Stimulated activated naive CD8-positive, alpha-beta T cell treated with anti-CD3 and anti-CD28 coated beads, Interleukin-15, Interleukin-2, amounts not matched to agents 100 ng/mL and 50 ng/mL, for 24 hours (primary cell): ENCODE data around the gene LAMA2.

Source experiments
- H3K27ac Mint-ChIP-seq: one replicate; pipeline ENCODE4 v1.8.0; 2021; ENCODE audit warnings: mild to moderate bottlenecking, mixed read lengths
- H3K27me3 Mint-ChIP-seq: one replicate; pipeline ENCODE4 v1.8.0; 2021; ENCODE audit warnings: mixed read lengths
- H3K36me3 Mint-ChIP-seq: one replicate; pipeline ENCODE4 v1.8.0; 2021; ENCODE audit warnings: low read depth, mixed read lengths
- H3K4me1 Mint-ChIP-seq: one replicate; pipeline ENCODE4 v1.8.0; 2021; ENCODE audit warnings: low read depth, mixed read lengths
- H3K4me3 Mint-ChIP-seq: one replicate; pipeline ENCODE4 v1.8.0; 2021; ENCODE audit warnings: mild to moderate bottlenecking, mixed read lengths
- H3K9me3 Mint-ChIP-seq: one replicate; pipeline ENCODE4 v1.8.0; 2021; ENCODE audit warnings: mixed read lengths

LAMA2 gene

GRCh38 chr6:128950864-128951263 lies 67.9 kb downstream of the LAMA2 start:
- no peak overlapping the region for H3K27ac Mint-ChIP-seq

GRCh38 chr6:128952902-128953301 lies 70.0 kb downstream of the LAMA2 start:
- no peaks in the 10 kb centered on the region for H3K36me3 Mint-ChIP-seq
- H3K9me3 Mint-ChIP-seq: no peaks in the 10 kb centered on the region
- no peak overlapping the region for H3K27ac Mint-ChIP-seq
- no peak overlapping the region for H3K4me3 Mint-ChIP-seq
- H3K27me3 Mint-ChIP-seq: peaks cover 3% of the 10 kb centered on the region
- no peaks in the 10 kb centered on the region for H3K4me1 Mint-ChIP-seq

More at GRCh38 chr6:128950864-128951263, 67.9 kb downstream of the LAMA2 start:
- Mint-ChIP-seq H3K4me1 (no peaks in the 10 kb centered on the region), H3K9me3 (no peaks in the 10 kb centered on the region), H3K27me3 (peaks cover 3% of the 10 kb centered on the region), H3K36me3 (no peaks in the 10 kb centered on the region), H3K4me3 (no peak overlapping the region)

- no peaks in the 10 kb centered on the region for H3K9me3 Mint-ChIP-seq
- H3K4me1 Mint-ChIP-seq: no peaks in the 10 kb centered on the region
- peaks cover 3% of the 10 kb centered on the region for H3K27me3 Mint-ChIP-seq
- H3K36me3 Mint-ChIP-seq: no peaks in the 10 kb centered on the region
- H3K4me3 Mint-ChIP-seq: no peak overlapping the region
- no peak overlapping the region for H3K27ac Mint-ChIP-seq
Observed at GRCh38 chr6:128954308-128955043, 71.5 kb downstream of the LAMA2 start.

GRCh38 chr6:128963561-128963960 lies 80.6 kb downstream of the LAMA2 start:
- no peak overlapping the region for H3K27ac Mint-ChIP-seq
- H3K4me1 Mint-ChIP-seq: no peaks in the 10 kb centered on the region
- H3K4me3 Mint-ChIP-seq: no peak overlapping the region
- H3K27me3 Mint-ChIP-seq: no peaks in the 10 kb centered on the region
- H3K9me3 Mint-ChIP-seq: no peaks in the 10 kb centered on the region
- no peaks in the 10 kb centered on the region for H3K36me3 Mint-ChIP-seq

DNA sequence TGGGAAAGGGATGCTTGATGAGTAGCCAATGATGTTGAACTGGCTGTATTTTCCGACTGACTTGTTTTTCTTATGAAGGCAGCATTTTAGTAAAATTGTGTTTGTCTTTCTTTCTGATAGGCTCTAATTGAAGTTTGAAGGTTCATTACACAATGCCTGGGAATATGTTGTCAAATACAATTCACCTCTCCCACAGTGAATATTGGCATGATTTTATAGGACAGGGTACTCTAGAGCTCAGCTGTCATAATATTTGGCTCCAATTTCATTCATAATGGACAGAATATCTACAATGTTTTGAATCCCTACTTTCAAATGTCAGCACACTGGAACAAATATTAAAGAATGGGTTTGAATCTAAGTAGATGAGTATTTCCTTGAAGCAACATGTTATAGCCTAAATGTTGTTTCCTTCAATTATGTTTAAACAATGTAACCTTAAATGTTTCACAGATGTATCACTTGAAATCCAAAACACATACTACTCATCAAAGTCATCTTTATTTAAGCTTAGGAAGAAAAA lies 81.4 kb downstream of the LAMA2 start:
- no peaks in the 10 kb centered on the region for H3K27me3 Mint-ChIP-seq
- H3K27ac Mint-ChIP-seq: no peak overlapping the region
- H3K36me3 Mint-ChIP-seq: no peaks in the 10 kb centered on the region
- H3K4me1 Mint-ChIP-seq: no peaks in the 10 kb centered on the region
- no peaks in the 10 kb centered on the region for H3K9me3 Mint-ChIP-seq
- H3K4me3 Mint-ChIP-seq: no peak overlapping the region

- no peaks in the 10 kb centered on the region for H3K9me3 Mint-ChIP-seq
- no peak overlapping the region for H3K27ac Mint-ChIP-seq
- no peaks in the 10 kb centered on the region for H3K4me1 Mint-ChIP-seq
- H3K27me3 Mint-ChIP-seq: no peaks in the 10 kb centered on the region
- H3K36me3 Mint-ChIP-seq: no peaks in the 10 kb centered on the region
- H3K4me3 Mint-ChIP-seq: no peak overlapping the region
Observed at GRCh38 chr6:128964771-128965170, 81.8 kb downstream of the LAMA2 start.

- no peak overlapping the region for H3K27ac Mint-ChIP-seq
- H3K4me1 Mint-ChIP-seq: no peaks in the 10 kb centered on the region
- H3K36me3 Mint-ChIP-seq: no peaks in the 10 kb centered on the region
- no peaks in the 10 kb centered on the region for H3K9me3 Mint-ChIP-seq
- H3K4me3 Mint-ChIP-seq: no peak overlapping the region
- no peaks in the 10 kb centered on the region for H3K27me3 Mint-ChIP-seq
Observed at GRCh38 chr6:128966934-128967333, 84.0 kb downstream of the LAMA2 start.

GRCh38 chr6:128979071-128979470 lies 96.1 kb downstream of the LAMA2 start:
- Mint-ChIP-seq H3K4me3 (no peak overlapping the region), H3K36me3 (no peaks in the 10 kb centered on the region), H3K27ac (no peak overlapping the region), H3K27me3 (peaks cover 10% of the 10 kb centered on the region), H3K4me1 (no peaks in the 10 kb centered on the region), H3K9me3 (peaks cover 4% of the 10 kb centered on the region)

DNA sequence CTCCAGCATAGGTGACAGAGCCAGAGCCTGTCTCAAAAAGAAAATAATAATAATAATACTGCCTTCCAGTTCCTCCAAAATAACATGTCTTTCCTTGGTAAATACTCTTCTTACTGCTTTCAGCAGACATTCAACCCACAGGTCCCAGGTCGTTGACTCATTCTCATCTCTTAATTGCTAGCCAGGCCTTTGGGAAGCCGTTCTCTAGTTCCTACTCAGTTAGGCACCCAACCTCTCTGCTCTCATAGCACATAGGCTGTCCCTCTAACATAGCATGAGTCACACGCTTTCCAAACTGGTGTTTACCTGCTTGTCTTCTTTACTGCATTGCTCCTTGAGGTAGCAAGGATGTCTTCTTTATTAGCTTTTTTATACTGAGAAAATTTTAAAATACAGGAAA lies 98.8 kb downstream of the LAMA2 start:
- H3K4me3 Mint-ChIP-seq: no peak overlapping the region
- peaks cover 6% of the 10 kb centered on the region for H3K27me3 Mint-ChIP-seq
- no peaks in the 10 kb centered on the region for H3K36me3 Mint-ChIP-seq
- H3K4me1 Mint-ChIP-seq: no peaks in the 10 kb centered on the region
- peaks cover 4% of the 10 kb centered on the region for H3K9me3 Mint-ChIP-seq
- no peak overlapping the region for H3K27ac Mint-ChIP-seq

DNA sequence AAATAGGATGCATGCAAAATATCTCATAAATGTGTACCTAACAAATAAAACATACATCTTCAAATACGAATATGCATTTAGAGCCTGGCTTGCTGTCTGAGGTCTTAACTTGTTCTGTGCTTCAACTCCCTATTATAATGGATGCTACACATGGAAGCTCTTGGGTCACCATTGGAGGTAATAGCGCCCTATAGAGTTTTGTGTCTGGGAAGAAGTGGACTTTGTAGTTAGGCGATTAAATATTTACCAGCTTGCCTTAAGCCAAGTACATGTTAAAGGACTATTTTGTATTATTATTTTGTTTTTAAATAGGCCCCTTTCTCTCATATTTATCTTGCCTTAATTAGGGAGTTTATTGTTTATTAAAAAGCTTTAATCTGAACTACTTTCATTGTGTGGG lies 107.4 kb downstream of the LAMA2 start:
- Mint-ChIP-seq H3K27me3 (no peaks in the 10 kb centered on the region), H3K4me1 (no peaks in the 10 kb centered on the region), H3K27ac (no peak overlapping the region), H3K4me3 (no peak overlapping the region), H3K9me3 (no peaks in the 10 kb centered on the region), H3K36me3 (no peaks in the 10 kb centered on the region)

DNA sequence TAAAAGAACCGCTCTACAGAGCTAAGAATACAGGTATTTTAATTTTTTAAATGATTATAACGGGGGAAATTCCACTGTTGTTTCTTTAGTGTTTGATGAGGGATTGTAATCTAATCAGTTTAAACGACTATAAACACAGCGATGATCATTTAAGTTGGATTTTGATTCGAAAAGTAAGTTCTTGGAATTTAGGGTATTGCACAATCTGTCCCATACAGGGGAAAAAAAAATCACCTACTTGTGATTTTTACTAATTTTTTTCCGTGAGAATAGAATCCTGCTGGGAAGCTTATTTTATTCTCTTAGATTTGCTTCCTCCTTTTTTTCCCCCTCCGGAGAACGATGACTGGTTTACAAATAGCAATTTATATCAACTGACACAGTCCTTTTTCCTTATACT lies 108.0 kb downstream of the LAMA2 start:
- Mint-ChIP-seq H3K27me3 (no peaks in the 10 kb centered on the region), H3K9me3 (no peaks in the 10 kb centered on the region), H3K36me3 (no peaks in the 10 kb centered on the region), H3K27ac (no peak overlapping the region), H3K4me1 (no peaks in the 10 kb centered on the region), H3K4me3 (no peak overlapping the region)

- Mint-ChIP-seq H3K27me3 (no peaks in the 10 kb centered on the region), H3K27ac (no peak overlapping the region), H3K4me1 (no peaks in the 10 kb centered on the region), H3K36me3 (no peaks in the 10 kb centered on the region), H3K9me3 (peaks cover 7% of the 10 kb centered on the region), H3K4me3 (no peak overlapping the region)
Observed at GRCh38 chr6:128993166-128993565, 110.2 kb downstream of the LAMA2 start.

- no peaks in the 10 kb centered on the region for H3K4me1 Mint-ChIP-seq
- H3K27me3 Mint-ChIP-seq: no peaks in the 10 kb centered on the region
- no peaks in the 10 kb centered on the region for H3K36me3 Mint-ChIP-seq
- H3K9me3 Mint-ChIP-seq: peaks cover 7% of the 10 kb centered on the region
- no peak overlapping the region for H3K27ac Mint-ChIP-seq
- no peak overlapping the region for H3K4me3 Mint-ChIP-seq
Observed at GRCh38 chr6:128997880-128998279, 114.9 kb downstream of the LAMA2 start.

DNA sequence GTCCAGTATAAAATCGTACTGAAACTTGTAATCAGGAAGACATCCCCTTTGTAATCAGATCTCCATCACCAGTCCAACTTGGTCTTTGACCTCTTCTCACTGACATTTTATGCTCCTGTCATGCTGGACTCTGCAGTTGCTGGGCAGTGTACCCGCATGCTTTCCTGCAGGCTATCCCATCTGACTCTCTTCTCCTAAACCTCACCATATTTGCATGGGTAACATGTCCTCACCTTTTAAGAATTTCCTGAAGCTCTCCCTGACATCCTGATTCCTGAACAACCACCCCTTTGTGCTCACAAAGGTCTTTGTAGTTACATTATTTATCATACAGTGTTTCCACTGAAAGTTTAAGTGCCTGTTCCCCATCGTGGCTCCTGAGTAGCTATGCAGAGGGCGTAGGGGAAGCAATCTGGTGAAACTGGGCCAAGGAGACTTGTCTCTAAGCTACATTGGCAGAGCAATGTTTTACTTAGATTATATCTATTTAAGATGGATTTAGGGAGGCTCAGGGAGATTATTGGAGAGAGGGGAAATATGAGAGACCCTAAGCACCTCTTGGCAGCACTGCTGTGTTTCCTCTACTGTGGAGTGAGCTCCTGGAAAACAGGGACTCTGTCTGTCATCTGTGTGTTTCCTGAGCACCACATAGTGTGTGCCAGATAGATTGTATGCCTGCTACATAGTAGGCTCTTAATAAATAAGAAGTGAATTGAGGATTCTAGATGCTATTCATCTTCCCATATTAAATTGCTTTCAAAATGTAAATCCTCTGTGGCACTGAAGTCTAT lies 124.0 kb downstream of the LAMA2 start:
- Mint-ChIP-seq H3K27me3 (no peaks in the 10 kb centered on the region), H3K9me3 (no peaks in the 10 kb centered on the region), H3K4me3 (no peak overlapping the region), H3K36me3 (no peaks in the 10 kb centered on the region), H3K4me1 (no peaks in the 10 kb centered on the region), H3K27ac (no peak overlapping the region)

DNA sequence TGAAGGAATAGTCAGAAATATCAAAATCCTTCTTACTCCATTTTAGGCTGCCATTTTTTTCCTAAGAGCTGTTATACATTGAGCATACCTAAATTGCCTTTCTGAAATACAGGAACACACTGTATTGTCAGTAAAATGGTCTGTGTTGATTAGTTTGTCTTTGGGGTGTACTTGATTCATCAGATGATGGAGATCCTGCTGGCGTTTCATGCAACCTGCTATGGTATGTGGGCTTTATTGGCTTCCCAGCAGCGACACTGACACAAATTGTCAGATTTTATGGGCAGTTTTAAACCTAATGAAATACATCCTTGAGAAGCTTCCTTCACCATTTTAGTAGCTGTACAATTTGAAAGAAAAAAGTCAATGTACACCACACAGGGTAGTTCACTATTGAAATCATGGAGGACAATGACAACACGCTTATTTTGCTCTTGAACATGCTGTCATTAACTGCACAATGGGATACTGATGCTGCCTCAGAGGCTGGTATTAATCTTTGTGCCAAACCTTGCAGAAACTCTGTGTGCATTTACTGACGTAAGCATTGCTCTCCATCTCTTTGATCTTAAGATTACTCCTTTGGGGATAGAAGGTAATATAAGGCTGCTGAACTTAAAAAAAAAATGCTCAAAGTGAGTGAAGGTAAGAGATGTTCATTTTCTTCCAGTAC lies 124.9 kb downstream of the LAMA2 start:
- Mint-ChIP-seq H3K4me1 (no peaks in the 10 kb centered on the region), H3K9me3 (no peaks in the 10 kb centered on the region), H3K27ac (no peak overlapping the region), H3K4me3 (no peak overlapping the region), H3K36me3 (no peaks in the 10 kb centered on the region), H3K27me3 (no peaks in the 10 kb centered on the region)
